GM18907 (cell line): ENCODE data around the gene PRR11.
"Not testable (repeated sequence)": the region's sequence is repeated elsewhere in the genome, so short reads cannot be mapped to it uniquely, and the experiment has no call there.

Experiments
- ATAC-seq: cut with Tn5 transposase; IDR thresholded peaks from one replicate; pipeline ENCODE4 v1.9.1; 2021; ENCODE audit warnings: mild to moderate bottlenecking, moderate library complexity; ENCODE audit not compliant: unreplicated experiment

Gene PRR11

GRCh38 chr17:59151591-59151990, 4.0 kb upstream of the PRR11 start:
- no peak for ATAC-seq

DNA sequence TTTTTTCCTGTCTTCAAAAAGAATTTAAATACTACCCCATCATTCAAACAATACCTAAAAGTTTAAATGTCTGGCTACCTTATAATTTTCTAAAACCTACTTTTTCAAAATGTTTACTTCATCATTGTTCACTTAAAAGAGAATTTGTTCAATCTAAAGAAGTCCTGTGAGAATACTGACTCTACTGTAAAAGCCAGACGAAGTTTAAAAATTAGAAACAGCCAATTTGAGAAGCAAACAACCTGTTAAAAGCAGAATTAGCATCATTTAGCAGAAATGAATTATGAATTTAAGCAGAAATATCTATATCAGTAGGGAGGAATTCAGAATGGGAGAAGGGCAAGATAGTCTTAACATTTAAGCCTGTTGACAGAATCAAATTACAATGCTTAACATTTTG, 2.6 kb upstream of the PRR11 start:
- ATAC-seq, result no peak

- peak; percentile 0 for ATAC-seq
These were observed 1.2 kb upstream of the PRR11 start for GRCh38 chr17:59154292-59154720.

- peak; percentile 83 for ATAC-seq
These were observed 666 bp upstream of the PRR11 start, which contains the start of gene SKA2 for GRCh38 chr17:59154721-59155438. TSS of gene SKA2 (minus strand) at chr17:59155186. CDS start at chr17:59155163, 23 bp downstream.

- ATAC-seq, result no peak
These were observed 4.8 kb downstream of the PRR11 start for GRCh38 chr17:59160157-59161025.

GRCh38 chr17:59161477-59161876, 5.9 kb downstream of the PRR11 start:
- no peak for ATAC-seq

DNA sequence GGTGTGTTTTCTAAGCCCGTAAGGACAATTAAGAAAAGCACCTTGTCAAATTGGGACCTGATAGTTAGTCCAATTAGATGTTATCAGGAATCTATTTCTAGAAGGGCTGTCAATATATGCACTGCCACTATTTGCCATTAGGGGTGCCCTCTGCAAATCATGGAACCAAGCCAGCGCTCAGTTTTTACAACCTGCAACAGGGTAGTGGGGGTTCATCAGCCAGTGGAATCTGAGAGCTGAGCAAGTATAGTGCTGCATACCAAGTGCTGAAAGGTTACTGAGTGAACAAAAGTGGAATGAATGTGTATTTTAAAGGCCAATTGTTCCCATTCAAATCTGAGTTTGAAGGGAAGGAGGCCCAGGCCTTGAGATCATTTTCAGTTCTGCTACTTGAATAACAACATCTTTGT, 10.4 kb downstream of the PRR11 start:
- no peak for ATAC-seq

- no peak for ATAC-seq
These were observed 12.0 kb downstream of the PRR11 start for GRCh38 chr17:59167571-59168001.

GRCh38 chr17:59172436-59173004, 17.0 kb downstream of the PRR11 start:
- no peak for ATAC-seq

- ATAC-seq, result no peak
These were observed 19.1 kb downstream of the PRR11 start for GRCh38 chr17:59174671-59175070.

GRCh38 chr17:59175076-59175475, 19.5 kb downstream of the PRR11 start:
- no peak for ATAC-seq

DNA sequence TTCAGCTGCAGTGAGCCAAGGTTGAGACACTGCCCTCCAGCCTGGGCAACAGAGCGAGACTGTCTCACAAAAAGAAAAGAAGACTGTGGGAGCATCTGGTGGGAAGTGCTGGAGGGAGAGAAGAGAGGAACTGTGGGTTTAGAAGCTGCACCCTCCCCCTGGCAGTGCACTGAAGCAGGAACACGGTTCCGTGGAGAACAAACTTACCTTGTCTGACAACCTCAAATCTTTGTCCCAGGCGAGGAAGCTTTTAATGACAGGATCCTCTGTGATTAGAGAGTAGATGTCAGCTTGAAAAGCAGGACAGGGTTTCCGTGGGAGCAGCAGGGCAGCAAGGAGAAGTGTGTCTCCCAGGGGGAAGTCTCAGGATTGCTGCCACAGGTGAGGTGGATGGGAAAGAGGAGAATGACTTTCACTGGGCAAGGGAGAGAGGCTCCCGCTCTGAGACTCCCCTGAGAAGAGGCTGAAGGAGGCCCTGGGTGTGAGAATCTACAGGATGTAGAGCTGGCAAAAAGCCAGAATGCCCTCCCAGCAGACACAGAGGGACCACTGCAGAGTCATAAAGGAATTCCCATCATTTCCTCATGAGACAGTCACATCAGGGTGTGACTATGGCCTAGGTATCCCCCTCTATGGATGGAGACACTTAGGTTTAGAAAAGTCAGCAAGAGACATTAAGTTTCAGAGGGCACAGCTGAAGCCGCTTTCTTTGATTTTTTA, 22.9 kb downstream of the PRR11 start:
- no peak for ATAC-seq

- ATAC-seq, result not testable (repeated sequence)
These were observed 24.1 kb downstream of the PRR11 start for GRCh38 chr17:59179601-59180000.

DNA sequence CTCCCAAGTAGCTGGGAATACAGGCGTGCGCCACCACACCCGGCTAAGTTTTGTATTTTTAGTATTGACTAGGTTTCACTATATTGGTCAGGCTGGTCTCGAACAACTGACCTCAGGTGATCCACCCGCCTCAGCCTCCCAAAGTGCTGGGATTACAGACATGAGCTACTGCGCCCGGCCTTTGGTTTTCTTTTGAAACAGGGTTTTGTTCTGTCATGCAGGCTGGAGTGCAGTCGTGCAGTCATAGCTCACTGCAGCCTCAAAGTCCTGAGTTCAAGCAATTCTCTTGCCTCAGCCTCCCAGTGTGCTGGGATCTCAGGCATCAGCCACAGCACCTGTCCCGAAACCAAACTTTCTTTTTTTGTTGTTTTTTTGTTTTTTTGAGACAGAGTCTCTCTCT, 25.1 kb downstream of the PRR11 start:
- no peak for ATAC-seq

- no peak for ATAC-seq
These were observed 25.9 kb downstream of the PRR11 start for GRCh38 chr17:59181481-59181880.

DNA sequence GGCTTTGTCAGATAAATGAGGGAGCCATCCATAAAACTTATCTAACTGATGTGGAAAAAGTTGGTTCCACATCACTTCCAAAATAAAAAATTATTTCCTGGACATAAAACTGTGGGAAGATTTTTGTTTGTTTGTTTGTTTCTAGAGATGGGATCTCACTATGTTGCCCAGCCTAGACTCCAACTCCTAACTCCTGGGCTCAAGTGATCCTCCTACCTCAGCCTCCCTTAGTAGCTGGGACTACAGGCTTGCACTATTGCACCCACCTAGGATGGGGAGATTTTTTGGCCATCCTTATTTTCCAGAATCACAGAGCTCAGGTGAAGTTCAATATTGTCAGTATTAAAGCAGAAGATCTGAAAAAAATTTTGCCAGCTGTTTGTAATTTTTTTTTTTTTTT, 30.5 kb downstream of the PRR11 start:
- no peak for ATAC-seq

DNA sequence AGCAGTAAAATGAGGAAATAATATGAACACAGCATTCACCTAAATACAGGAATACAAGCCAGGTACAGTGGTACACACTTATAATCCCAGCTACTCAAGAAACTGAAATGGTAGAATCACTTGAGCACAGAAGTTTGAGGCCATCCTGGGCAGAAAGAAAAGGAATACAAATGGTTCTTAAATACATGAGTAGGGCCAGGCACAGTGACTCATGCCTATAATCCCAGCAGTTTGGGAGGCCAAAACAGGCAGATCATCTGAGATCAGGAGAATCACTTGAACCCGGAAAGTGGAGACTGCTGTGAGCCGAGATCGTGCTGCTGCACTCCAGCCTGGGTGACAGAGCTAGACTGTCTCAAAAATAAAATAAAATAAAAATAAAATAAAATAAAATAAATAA, 31.3 kb downstream of the PRR11 start:
- ATAC-seq, result no peak

DNA sequence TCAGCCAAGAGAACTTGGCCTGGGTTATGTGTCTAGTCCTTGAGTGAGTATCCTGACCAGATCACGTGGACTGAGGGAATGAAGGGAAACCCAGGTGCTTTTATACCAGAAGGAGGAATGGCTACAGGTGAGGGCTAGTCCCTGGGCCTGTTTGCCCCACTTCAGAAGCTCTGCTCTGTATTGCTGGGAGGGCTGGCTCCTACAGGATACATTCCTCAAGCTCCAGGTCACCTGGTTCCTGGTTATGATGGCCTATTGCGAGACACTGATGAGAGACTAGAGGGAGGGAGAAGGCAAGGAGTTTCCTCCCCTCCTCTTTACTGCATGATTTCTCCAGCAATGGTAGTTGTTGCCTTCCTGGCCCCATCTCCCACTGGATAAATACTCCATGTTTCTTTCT, 35.3 kb downstream of the PRR11 start:
- ATAC-seq, result no peak

GRCh38 chr17:59193336-59193862, 37.9 kb downstream of the PRR11 start:
- ATAC-seq, result no peak

DNA sequence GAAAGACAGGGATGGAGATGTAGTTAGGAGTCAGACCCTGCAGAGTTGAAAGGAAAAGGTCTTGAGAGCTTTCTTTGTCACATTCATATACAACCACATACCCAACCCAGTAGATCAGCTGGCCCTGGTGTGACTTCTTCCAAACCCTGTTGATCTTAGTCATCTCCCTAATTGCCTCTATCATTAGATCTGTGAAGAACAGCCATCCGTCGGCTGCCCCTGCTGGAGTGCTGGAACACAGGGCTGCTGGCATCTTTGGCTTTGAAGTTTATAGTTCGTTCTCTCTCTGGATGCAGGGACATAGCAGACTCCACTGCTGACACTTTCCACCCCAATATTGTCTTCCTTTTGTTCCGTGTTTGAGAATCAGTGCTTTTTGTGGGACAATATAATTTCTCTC, 43.9 kb downstream of the PRR11 start:
- ATAC-seq, result no peak

- ATAC-seq, result no peak
These were observed 46.8 kb downstream of the PRR11 start for GRCh38 chr17:59202320-59202719.
